Left ventricle myocardium inferior (tissue), 1 donor: ENCODE results near the gene CDH1. TPM values are rescaled to one million over a fixed set of nuclear protein-coding genes. Genes with fewer than 3 reads are reported as not detected.

Experiments used
- DNase-seq: peaks from one replicate; pipeline ENCODE4 v3.0.0-alpha.2; 2020
- H3K27ac ChIP-seq: fragments of 200-600 bp; replicated peaks from 2 replicates; pipeline ENCODE4 v1.8.0; 2021
- H3K27me3 ChIP-seq: fragments of 200-600 bp; 2 replicates; pipeline ENCODE4 v1.8.0; 2021; ENCODE audit warnings: low read depth
- H3K36me3 ChIP-seq: fragments of 200-600 bp; 2 replicates; pipeline ENCODE4 v1.8.0; 2021
- H3K4me1 ChIP-seq: fragments of 200-600 bp; 2 replicates; pipeline ENCODE4 v1.8.0; 2021
- H3K4me3 ChIP-seq: fragments of 200-600 bp; 2 replicates; pipeline ENCODE4 v1.8.0; 2021; ENCODE audit warnings: mild to moderate bottlenecking, moderate library complexity
- H3K9me3 ChIP-seq: fragments of 200-600 bp; replicated peaks from 2 replicates; pipeline ENCODE4 v1.8.0; 2021
- intact Hi-C: fragments of 100-400 bp; cut with micrococcal nuclease; formaldehyde crosslinking; loops from one replicate; pipeline ENCODE4 v1.11.0; 2022
- total RNA-seq: library from RNA; stranded (reverse); fragmentation: NEBNext Ultra II Directional; extraction: Animal tissue kit (Norgen Biotek cat#: 25700); gene quantifications from one replicate; pipeline ENCODE4 v1.2.1, GENCODE V29; 2021
- TF ChIP-seq, protein P1 (sequence below): fragments of 200-600 bp; IDR thresholded peaks from 2 replicates; pipeline ENCODE4 v1.8.0; 2021; ENCODE audit warnings: antibody characterized with exemption, mild to moderate bottlenecking, borderline replicate concordance
- donor health status: DM: no; HTN: yes; CAD: no; lungs with severe emphysema.

The CDH1 gene
- total RNA-seq, 1 donor from 2014 or later = 0.11 TPM

DNA sequence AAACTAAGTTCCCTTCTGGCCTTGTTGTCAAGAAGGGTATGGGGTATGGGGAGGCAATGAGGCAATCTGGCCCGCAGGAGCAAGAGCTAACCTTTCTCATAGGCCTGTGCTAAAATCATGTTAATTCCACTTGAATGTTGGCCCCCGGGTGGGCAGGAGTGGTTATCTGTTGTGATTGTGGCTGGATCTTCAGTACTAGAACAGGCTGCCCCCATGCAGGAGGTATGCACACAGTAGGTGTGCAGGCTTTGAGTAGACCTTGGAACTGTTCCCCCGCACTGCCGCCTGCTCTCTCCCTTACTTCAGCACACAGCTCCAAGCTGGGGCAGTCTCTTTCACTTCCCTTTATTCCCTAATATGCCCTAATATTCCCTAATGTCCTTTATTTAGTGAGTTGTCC, 53.9 kb downstream of the CDH1 start:
- Histone ChIP-seq H3K9me3 (no peaks in the 10 kb centered on the region), H3K36me3 (no peaks in the 10 kb centered on the region), H3K4me1 (no peaks in the 10 kb centered on the region), H3K27me3 (peaks cover 46% of the 10 kb centered on the region), H3K4me3 (no peak overlapping the region), H3K27ac (no peak overlapping the region)
- no peak for DNase-seq
- intact Hi-C loops = no loop called here
- TF ChIP-seq, protein P1, sequence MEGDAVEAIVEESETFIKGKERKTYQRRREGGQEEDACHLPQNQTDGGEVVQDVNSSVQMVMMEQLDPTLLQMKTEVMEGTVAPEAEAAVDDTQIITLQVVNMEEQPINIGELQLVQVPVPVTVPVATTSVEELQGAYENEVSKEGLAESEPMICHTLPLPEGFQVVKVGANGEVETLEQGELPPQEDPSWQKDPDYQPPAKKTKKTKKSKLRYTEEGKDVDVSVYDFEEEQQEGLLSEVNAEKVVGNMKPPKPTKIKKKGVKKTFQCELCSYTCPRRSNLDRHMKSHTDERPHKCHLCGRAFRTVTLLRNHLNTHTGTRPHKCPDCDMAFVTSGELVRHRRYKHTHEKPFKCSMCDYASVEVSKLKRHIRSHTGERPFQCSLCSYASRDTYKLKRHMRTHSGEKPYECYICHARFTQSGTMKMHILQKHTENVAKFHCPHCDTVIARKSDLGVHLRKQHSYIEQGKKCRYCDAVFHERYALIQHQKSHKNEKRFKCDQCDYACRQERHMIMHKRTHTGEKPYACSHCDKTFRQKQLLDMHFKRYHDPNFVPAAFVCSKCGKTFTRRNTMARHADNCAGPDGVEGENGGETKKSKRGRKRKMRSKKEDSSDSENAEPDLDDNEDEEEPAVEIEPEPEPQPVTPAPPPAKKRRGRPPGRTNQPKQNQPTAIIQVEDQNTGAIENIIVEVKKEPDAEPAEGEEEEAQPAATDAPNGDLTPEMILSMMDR = no peak

DNA sequence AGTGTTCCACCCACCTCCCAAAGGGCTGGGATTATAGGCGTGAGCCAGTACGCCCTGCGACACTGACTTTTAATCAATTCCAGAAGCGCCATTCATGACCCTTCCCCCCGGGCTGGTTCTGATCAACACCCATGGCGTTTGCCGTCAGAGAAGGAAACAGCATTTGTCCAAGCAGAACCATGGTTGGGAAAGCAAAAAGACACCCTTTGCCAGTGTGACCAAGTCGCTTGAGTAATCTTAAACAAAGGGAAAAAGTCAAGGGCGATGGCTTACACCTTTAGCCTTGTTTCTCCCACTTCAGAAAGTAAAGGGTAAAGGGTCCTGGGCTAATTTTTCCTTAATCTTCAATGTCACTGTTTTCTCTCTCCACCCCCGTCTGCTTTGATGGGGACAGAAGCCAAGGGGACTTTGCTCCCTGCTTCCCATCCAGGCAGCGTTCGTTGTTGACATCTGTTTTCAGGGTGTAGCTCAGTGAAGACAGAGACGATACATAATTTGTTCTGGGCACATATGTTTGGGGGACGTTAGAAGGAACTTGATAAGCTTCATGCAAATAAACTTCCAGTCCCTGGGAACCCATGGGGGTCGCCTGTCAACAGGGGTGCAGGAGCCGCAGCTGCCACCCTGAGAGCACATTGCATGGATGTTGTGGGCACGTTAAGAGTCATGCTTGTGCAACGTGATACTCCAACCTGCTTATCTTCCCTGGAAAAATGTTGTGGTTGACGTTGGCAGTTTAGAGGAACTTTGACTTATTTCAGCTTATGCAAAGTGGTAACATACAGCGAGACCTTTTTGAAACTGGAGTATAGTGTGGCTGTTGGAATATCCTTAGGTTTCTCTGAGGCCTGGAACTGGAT, 55.6 kb downstream of the CDH1 start:
- intact Hi-C loops = no loop called here
- Histone ChIP-seq H3K27me3 (peaks cover 39% of the 10 kb centered on the region), H3K9me3 (no peaks in the 10 kb centered on the region), H3K36me3 (no peaks in the 10 kb centered on the region), H3K27ac (no peak overlapping the region), H3K4me3 (no peak overlapping the region), H3K4me1 (no peaks in the 10 kb centered on the region)
- TF ChIP-seq, protein P1 = no peak
- DNase-seq = no peak

DNA sequence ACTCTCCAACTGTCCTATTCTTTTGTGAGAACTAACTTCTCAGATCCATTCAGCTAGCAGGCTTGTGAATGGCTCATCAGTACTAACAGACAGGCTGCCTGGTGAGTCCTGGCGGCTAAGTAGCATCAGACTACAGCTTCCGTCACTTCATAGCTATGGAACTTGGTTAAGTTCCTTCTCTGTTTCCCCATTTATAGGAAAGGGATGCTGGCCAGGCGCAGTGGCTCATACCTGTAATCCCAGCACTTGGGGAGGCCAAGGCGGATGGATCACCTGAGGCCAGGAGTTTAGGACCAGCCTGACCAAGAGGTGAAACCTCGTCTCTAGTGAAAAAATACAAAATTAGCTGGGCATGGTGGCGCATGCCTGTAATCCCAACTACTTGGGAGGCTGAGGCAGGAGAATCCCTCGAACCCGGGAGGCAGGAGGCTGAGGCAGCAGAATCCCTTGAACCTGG, 56.3 kb downstream of the CDH1 start:
- H3K4me3 ChIP-seq = no peak overlapping the region
- H3K9me3 ChIP-seq = no peaks in the 10 kb centered on the region
- no peak for DNase-seq
- peaks cover 33% of the 10 kb centered on the region for H3K27me3 ChIP-seq
- intact Hi-C loops = no loop called here
- TF ChIP-seq, protein P1 = no peak
- no peaks in the 10 kb centered on the region for H3K4me1 ChIP-seq
- H3K27ac ChIP-seq = no peak overlapping the region
- H3K36me3 ChIP-seq = no peaks in the 10 kb centered on the region

DNA sequence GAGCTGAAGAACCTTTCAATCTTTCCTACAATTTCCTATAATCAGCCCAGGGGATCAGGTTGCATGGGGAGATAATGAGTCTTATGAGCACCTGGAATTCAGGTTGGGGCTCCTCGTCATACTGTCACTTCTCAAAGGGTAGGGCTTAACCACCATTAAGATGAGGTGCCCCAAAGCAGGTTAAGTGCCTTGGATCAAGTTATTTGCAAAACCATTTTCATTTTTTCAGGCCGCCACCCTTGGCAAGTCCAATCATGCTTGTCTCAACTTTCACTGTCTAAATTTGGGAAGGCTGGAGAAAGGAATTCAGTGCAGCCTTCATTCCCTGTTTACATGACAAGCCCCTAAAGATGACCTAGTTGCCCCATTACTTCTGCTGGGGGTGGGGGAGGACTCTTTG, 61.3 kb downstream of the CDH1 start:
- Histone ChIP-seq H3K27me3 (no peaks in the 10 kb centered on the region), H3K9me3 (no peaks in the 10 kb centered on the region), H3K4me3 (no peak overlapping the region), H3K4me1 (no peaks in the 10 kb centered on the region), H3K27ac (no peak overlapping the region), H3K36me3 (no peaks in the 10 kb centered on the region)
- intact Hi-C loops = no loop called here
- DNase-seq = no peak
- TF ChIP-seq, protein P1 = no peak

DNA sequence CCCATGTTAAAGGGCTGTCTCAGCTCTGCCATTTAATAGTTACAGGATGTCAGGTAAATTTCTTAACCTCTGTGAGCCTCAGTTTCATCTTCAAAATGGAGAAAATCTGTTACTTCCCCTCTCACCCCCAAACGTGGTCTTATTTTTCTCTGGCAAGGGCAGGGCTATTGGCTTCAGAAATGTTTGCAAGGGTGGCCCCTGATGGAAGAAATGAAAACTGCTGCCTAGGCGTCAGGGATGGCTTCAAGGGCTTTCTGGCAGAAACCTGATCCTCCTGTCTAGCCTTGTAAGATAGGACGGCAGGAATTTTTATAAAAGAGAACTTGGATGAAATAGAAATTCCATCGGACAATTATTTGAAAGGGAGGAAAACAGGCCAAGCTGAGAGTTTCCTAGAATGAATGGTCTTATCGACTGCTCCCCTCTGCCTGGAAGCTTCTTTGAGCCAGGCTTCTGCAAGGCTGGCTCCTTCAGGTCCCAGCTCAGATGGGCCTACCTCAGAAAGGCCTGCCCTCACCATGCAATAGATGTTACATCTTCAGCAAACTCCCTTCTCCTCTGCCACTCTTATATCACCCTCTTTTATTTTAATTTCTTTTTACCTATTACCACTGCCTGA, 63.3 kb downstream of the CDH1 start:
- Histone ChIP-seq H3K4me1 (no peaks in the 10 kb centered on the region), H3K9me3 (no peaks in the 10 kb centered on the region), H3K4me3 (no peak overlapping the region), H3K27me3 (no peaks in the 10 kb centered on the region), H3K36me3 (no peaks in the 10 kb centered on the region), H3K27ac (no peak overlapping the region)
- no peak for DNase-seq
- intact Hi-C loops = no loop called here
- TF ChIP-seq, protein P1 = peak; percentile 68
